Activated T-helper 1 cell treated with anti-CD3 and anti-CD28 coated beads, Interleukin-2, amount 50 U/mL, for 16 hours (primary cell): ENCODE data around the gene WNT2B.

ENCODE experiments used
- DNase-seq, 2 donors: peaks; one replicate each; pipeline ENCODE4 v3.0.0-alpha.2; 2020; ENCODE audit warnings: low read depth in 1 of 2, low spot score in 1 of 2

Gene WNT2B

DNA sequence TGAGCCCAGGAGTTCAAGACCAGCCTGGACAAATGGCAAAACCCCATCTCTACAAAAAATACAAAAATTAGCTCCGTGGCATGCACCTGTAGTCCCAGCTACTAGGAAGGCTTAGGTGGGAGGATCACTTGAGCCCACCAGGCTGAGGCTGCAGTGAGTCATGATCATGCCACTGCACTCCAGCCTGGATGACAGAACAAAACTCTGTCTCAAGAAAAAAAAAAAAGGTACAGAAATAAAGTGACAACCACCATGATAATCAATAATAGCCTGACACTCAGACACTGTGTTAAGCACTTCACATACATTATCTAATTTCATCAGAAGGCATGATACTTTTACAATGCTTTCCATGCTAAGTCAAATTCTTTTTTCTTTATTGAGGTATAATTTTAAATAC, 57.0 kb downstream of the WNT2B start:
- DNase-seq: no peak

DNA sequence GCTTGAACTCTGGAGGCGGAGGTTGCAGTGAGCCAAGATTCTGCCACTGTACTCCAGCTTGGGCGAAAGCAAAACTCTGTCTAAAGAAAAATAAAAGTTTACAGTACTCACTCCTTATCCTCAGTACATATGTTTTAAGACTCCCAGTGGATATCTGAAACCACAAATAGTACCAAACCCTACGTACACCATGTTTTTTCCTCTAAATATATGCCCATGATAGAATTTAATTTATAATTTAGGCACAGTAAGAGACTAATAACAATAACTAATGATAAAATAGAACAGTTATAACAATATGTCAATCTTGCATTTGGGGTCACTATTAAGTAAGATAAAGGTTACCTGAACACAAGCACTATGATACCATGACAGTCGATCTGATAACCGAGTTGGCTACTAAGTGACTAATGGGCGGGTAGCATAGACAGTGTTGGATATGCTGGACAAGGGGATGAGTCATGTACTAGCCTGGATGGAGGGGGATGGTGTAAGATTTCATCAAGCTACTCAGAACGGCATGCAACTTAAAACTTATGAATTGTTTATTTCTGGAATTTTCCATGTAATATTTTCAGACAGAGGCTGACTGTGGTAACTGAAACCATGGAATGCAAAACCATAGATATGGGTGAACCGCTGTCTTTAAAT, 66.5 kb downstream of the WNT2B start:
- DNase-seq: no peak

DNA sequence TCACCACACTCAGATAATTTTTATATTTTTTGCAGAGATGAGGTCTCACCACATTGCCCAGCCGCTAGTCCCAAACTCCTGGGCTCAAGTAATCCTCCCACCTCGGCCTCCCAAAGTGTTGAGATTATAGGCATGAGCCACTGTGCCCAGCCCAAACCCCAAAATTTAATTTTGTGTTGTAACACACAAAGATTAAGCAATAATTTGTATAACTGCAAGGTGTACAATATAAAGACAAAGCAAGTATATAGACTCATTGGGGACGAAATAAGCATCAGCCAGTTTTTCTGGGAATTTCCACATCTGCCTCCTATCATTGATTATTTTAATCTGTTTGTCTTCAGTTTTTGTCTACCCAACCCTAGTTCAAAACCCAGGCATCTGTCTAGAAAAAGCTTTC, 67.5 kb downstream of the WNT2B start:
- DNase-seq: no peak
